ENCODE data around the gene CCDC179.

The CCDC179 gene

DNA sequence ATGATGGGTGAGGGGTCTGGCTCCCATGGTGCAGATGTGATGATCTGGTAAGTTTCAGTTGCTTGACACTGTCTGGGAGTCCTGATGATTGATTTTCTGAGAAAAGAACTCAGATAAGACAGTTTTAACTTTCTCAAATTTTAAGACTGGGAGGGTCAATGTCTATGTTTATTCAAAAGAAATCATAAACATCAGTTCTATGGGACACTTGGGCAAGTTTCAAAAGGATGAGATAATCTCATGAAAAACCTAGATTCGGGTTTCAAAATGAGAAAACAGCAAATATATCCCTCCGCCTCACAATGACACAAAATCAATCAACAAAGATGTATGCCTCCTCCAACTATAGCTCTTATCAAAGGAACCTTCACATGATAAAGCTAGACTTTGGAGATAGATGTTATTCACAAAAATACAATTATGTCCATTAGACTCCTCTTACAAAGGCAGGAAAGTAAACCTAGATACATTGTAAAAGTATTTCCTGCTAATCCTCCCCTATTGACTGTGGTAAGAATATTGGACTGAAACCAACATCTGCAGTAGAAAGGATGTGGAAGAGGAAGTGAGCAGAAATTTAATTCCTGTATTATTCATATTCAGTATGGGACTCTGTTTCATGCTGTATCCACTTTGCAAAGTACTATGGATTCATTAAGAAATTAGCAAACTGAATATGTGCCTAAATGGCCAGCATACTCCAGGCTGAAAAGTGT, 52.3 kb downstream of the CCDC179 start:
- no peak for DNase-seq

DNA sequence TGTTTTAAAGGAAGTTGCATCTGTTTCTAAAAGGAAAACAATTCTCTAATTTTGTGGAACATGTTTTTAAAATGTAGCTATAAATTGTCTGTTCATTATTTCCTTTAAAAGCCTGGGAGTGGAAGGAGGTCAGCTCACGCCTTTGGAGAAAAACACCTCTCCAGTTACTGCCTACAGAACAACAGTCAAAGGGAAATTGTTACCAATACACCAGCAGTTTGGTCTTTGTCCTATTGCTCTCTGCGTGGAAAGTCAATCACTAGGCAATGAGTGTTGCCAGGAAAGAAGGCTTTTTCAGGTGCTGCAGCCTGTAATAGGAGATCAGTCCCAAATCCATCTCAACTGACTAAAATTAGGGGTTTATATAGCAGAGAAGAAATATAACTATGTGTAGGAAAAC, 52.9 kb downstream of the CCDC179 start:
- DNase-seq: no peak

DNA sequence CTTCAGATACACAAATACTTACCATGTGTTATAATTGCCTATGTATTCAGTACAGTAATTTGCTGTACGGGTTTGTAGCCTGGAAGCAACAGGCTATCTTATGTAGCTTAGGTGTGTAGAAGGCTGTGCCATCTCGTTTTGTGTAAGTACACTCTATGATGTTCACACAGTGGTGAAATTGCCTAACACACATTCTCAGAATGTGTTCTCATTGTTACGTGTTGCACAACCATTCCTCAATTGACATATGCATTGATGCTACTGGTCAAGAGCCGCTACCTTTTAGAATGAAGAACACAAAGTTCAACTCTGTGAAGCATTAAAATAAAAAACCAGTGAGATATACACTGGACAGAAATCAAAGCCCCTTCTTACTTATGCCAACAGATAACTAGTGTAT, 57.4 kb downstream of the CCDC179 start:
- DNase-seq: no peak

DNA sequence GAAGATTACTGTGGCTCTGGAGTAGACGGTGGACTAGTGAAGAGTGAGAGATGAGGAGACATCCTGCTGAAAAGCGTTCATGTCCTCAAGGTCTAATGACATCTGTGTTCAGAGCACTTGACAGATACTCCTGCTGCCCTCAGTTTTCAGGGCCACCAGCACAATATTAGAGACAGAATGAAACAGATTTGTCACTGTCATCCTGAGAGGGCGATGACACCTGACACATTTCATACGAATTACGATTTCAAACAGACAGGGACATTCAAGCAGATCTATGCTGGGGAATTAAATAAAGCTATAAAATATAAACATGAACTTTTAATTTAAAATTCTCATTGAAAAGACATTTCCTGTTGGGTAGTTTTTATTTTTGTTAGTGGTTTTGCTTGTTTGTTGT, 59.8 kb downstream of the CCDC179 start:
- DNase-seq: no peak

- DNase-seq: no peak
These were observed 61.4 kb downstream of the CCDC179 start for GRCh38 chr11:22798901-22799300.

GRCh38 chr11:22797047-22797446, 63.2 kb downstream of the CCDC179 start:
- DNase-seq: no peak
